Osteoblast (primary cell): ENCODE measurements around the gene SULF2. TPM values are rescaled to one million over a fixed set of nuclear protein-coding genes. Genes with fewer than 3 reads are reported as not detected.

Experiments
- DNase-seq: peaks from one replicate; pipeline ENCODE4 v3.0.0; 2011; ENCODE audit warnings: low spot score, mixed read lengths; ENCODE audit not compliant: insufficient read length; ENCODE audit errors: missing footprints
- H2AFZ ChIP-seq: 2 replicates; pipeline ENCODE4 v1.6.0; 2011; ENCODE audit warnings: mild to moderate bottlenecking, low read length
- H3K27ac ChIP-seq: 2 replicates; pipeline ENCODE4 v1.5.1; 2011; ENCODE audit warnings: mild to moderate bottlenecking, low read depth, low read length, moderate library complexity
- H3K27me3 ChIP-seq: 2 replicates; pipeline ENCODE4 v1.6.0; 2012; ENCODE audit warnings: mild to moderate bottlenecking, control low read depth, inconsistent platforms, low read length, moderate library complexity; ENCODE audit not compliant: insufficient read depth
- H3K36me3 ChIP-seq: 2 replicates; pipeline ENCODE4 v1.5.1; 2011; ENCODE audit warnings: mild to moderate bottlenecking, low read length, control low read depth, moderate library complexity; ENCODE audit not compliant: insufficient read depth
- H3K4me1 ChIP-seq: 2 replicates; pipeline ENCODE4 v1.5.1; 2011; ENCODE audit warnings: mild to moderate bottlenecking, low read length, control low read depth, moderate library complexity; ENCODE audit not compliant: insufficient read depth
- H3K4me2 ChIP-seq: 2 replicates; pipeline ENCODE4 v1.6.0; 2011; ENCODE audit warnings: mild to moderate bottlenecking, low read length; ENCODE audit not compliant: insufficient read depth
- H3K4me3 ChIP-seq: fragments of 200-600 bp; sonication (generic); 3 replicates; pipeline ENCODE4 v1.5.1; 2012; ENCODE audit warnings: mild to moderate bottlenecking, low read length, inconsistent platforms; ENCODE audit not compliant: insufficient read depth
- H3K79me2 ChIP-seq: 2 replicates; pipeline ENCODE4 v1.6.0; 2012; ENCODE audit warnings: mild to moderate bottlenecking, low read length, control low read depth, inconsistent platforms; ENCODE audit not compliant: insufficient read depth
- H3K9me3 ChIP-seq: 2 replicates; pipeline ENCODE4 v1.5.1; 2011; ENCODE audit warnings: low read depth, low read length, control low read depth
- H4K20me1 ChIP-seq: 2 replicates; pipeline ENCODE4 v1.6.0; 2012; ENCODE audit warnings: mild to moderate bottlenecking, low read length, control low read depth; ENCODE audit not compliant: insufficient read depth
- total RNA-seq: library from RNA; depleted of rRNA; stranded (reverse); fragments of >200 nt; gene quantifications from 2 replicates; pipeline ENCODE4 v1.2.3, GENCODE V29; 2012
- TF ChIP-seq, protein P1 (sequence below): IDR thresholded peaks from 2 replicates; pipeline ENCODE4 v1.5.1; 2011; ENCODE audit warnings: mild to moderate bottlenecking, low read depth, low read length, moderate library complexity; ENCODE audit errors: extremely low read depth

Gene SULF2
- total RNA-seq, 1 donor = 102 TPM

GRCh38 chr20:47696856-47697255 is 88.4 kb downstream of the SULF2 start:
- Histone ChIP-seq H3K9me3 (peaks cover 7% of the 10 kb centered on the region), H3K36me3 (no peaks in the 10 kb centered on the region), H2AFZ (no peak overlapping the region), H3K27me3 (no peaks in the 10 kb centered on the region), H3K4me1 (no peaks in the 10 kb centered on the region), H3K4me3 (no peak overlapping the region), H3K27ac (no peak overlapping the region), H4K20me1 (no peaks in the 10 kb centered on the region), H3K79me2 (no peaks in the 10 kb centered on the region), H3K4me2 (no peak overlapping the region)
- no peak for DNase-seq
- TF ChIP-seq, protein P1, sequence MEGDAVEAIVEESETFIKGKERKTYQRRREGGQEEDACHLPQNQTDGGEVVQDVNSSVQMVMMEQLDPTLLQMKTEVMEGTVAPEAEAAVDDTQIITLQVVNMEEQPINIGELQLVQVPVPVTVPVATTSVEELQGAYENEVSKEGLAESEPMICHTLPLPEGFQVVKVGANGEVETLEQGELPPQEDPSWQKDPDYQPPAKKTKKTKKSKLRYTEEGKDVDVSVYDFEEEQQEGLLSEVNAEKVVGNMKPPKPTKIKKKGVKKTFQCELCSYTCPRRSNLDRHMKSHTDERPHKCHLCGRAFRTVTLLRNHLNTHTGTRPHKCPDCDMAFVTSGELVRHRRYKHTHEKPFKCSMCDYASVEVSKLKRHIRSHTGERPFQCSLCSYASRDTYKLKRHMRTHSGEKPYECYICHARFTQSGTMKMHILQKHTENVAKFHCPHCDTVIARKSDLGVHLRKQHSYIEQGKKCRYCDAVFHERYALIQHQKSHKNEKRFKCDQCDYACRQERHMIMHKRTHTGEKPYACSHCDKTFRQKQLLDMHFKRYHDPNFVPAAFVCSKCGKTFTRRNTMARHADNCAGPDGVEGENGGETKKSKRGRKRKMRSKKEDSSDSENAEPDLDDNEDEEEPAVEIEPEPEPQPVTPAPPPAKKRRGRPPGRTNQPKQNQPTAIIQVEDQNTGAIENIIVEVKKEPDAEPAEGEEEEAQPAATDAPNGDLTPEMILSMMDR = no peak

DNA sequence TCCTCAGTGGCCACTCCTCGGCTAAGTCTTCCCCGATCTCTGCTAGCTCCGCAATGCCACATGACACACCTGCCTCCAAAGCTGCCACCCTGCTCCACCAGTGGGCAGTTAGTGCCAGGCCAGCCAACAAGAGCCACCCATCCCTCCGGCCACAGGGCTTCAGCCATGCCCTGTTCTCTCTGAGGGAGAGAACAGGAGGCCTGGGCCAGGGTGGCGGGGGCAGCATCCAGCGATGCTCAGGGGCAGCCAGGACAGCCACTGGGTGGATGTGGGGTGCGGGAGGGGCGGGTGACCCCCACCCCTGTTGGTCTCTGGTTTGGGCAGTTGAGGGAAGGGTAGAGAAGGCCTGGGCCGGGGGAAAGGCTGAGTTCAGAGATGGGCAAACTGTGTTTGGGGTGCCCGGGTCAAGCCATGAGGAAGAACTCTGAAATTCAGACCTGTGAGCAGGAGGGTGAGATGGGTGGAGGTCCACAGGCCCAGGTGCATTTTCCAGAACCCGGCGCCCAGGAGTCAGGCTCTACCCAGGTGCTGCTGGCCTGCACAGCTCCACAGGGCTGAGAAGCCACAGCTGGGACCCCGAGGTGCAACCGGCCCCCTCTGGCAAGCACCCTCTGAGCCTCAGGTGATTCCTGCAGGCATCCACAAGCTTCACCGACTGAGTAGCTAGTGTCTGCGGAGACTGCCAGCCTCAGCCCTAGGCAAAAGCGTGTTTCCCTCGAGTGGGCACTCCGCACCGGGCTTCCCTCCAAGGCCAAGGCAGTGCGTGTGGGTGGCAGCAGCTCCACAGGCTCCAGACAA is 91.1 kb downstream of the SULF2 start:
- Histone ChIP-seq H3K27me3 (no peaks in the 10 kb centered on the region), H3K79me2 (no peaks in the 10 kb centered on the region), H3K27ac (no peak overlapping the region), H3K4me3 (no peak overlapping the region), H3K9me3 (peaks cover 18% of the 10 kb centered on the region), H3K36me3 (no peaks in the 10 kb centered on the region), H3K4me2 (no peak overlapping the region), H4K20me1 (no peaks in the 10 kb centered on the region), H2AFZ (no peak overlapping the region), H3K4me1 (no peaks in the 10 kb centered on the region)
- TF ChIP-seq, protein P1 = no peak
- DNase-seq = no peak

GRCh38 chr20:47691625-47692024 is 93.7 kb downstream of the SULF2 start:
- Histone ChIP-seq H3K9me3 (peaks cover 18% of the 10 kb centered on the region), H3K36me3 (no peaks in the 10 kb centered on the region), H3K79me2 (no peaks in the 10 kb centered on the region), H3K27ac (no peak overlapping the region), H3K4me3 (no peak overlapping the region), H3K27me3 (no peaks in the 10 kb centered on the region), H2AFZ (no peak overlapping the region), H3K4me1 (no peaks in the 10 kb centered on the region), H4K20me1 (no peaks in the 10 kb centered on the region), H3K4me2 (no peak overlapping the region)
- TF ChIP-seq, protein P1 = no peak
- DNase-seq = no peak

DNA sequence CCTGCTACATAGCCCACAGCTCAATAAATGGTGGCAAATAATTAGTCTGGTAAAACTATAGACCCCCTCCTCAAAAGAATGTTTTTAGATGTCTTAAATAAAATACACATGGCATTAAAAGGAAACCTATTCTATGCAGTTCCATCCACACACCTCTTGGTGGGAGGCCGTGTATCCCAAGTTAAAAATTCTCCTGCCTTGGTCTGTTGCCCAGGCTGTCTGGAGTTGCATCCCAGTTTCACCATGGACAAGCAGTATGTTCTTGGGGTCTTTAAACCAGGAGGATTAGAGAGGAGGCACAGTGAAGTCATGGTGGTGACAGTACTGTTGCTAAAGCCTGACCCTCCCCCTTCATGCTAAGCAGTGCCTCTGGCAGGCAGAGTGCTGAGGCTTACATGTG is 95.5 kb downstream of the SULF2 start:
- Histone ChIP-seq H3K4me2 (no peak overlapping the region), H3K4me1 (no peaks in the 10 kb centered on the region), H3K27ac (no peak overlapping the region), H3K27me3 (peaks cover under 1% of the 10 kb centered on the region), H2AFZ (no peak overlapping the region), H3K9me3 (peaks cover 18% of the 10 kb centered on the region), H3K4me3 (no peak overlapping the region), H4K20me1 (no peaks in the 10 kb centered on the region), H3K36me3 (no peaks in the 10 kb centered on the region), H3K79me2 (no peaks in the 10 kb centered on the region)
- TF ChIP-seq, protein P1 = no peak
- DNase-seq = no peak
